Testis (tissue), 2 donors: ENCODE measurements around the gene GRM8.

ENCODE experiments used
- CTCF ChIP-seq, 3 experiments: fragments of 450-650 bp in 2 of 3; fragments of 200-600 bp in 1 of 3; sonication (generic) in 1 of 3; IDR thresholded peaks; one replicate each; pipeline ENCODE4 v1.5.1; 2016 to 2019; ENCODE audit warnings: antibody characterized with exemption in 3 of 3, mild to moderate bottlenecking in 2 of 3, moderate library complexity in 1 of 3
- POLR2A ChIP-seq: fragments of 450-650 bp; IDR thresholded peaks from one replicate; pipeline ENCODE4 v1.6.1; 2017; ENCODE audit warnings: antibody characterized with exemption, mild to moderate bottlenecking, moderate library complexity

- TF ChIP-seq CTCF (IDR thresholded peaks at IDR 0.05) (no peak), POLR2A (no peak)
Observed at GRCh38 chr7:126401918-126402317, 850.8 kb downstream of the GRM8 start.
